AG09319 (cell line): Measurements from ENCODE around the gene ZNF511.

Experiments used
- DNase-seq: peaks from one replicate; pipeline ENCODE4 v3.0.0-alpha.2; 2010; ENCODE audit warnings: low read depth; ENCODE audit errors: extremely low read depth
- TF ChIP-seq, protein P1 (sequence below): IDR thresholded peaks from 2 replicates; pipeline ENCODE4 v1.5.1; 2011; ENCODE audit warnings: low read depth, mild to moderate bottlenecking, inconsistent platforms, low read length, moderate library complexity

ZNF511 gene

DNA sequence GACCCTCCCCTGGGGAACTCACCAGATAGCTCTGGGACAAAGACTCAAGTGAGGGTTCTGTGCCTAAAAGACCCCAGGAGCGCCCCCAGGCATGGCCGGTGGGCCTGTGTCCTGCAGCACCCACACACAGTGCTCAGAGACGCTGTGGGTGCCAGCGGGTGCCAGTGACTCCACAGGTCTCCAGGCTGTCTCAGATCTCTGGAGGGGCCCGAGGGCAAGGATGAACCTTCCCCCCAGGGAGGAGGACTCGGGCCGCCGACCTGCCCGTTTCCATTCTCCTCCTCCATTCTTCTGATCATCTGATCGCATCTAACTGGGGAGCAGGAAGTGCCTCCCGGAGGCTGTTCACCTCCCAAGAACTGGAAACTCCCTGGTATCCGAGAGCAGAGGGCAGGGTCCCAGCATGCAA lies 33.0 kb upstream of the ZNF511 start:
- TF ChIP-seq, protein P1, sequence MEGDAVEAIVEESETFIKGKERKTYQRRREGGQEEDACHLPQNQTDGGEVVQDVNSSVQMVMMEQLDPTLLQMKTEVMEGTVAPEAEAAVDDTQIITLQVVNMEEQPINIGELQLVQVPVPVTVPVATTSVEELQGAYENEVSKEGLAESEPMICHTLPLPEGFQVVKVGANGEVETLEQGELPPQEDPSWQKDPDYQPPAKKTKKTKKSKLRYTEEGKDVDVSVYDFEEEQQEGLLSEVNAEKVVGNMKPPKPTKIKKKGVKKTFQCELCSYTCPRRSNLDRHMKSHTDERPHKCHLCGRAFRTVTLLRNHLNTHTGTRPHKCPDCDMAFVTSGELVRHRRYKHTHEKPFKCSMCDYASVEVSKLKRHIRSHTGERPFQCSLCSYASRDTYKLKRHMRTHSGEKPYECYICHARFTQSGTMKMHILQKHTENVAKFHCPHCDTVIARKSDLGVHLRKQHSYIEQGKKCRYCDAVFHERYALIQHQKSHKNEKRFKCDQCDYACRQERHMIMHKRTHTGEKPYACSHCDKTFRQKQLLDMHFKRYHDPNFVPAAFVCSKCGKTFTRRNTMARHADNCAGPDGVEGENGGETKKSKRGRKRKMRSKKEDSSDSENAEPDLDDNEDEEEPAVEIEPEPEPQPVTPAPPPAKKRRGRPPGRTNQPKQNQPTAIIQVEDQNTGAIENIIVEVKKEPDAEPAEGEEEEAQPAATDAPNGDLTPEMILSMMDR: no peak
- no peak for DNase-seq

DNA sequence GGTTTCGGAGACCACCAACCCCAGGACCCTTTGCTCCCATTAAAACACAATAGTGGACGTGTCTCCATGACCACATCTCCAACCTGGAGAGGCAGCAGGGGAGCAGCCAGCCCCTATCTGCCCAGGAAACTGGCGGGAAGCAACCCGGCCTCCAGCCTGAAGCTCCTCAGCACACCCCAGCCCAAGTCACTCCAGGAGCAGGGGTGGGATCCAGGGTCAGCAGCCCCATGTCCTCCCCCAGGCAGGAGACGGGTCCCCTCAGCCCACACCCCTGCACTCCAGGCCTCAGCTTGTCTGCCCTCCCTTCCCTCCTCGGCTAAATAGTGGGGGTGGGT lies 32.6 kb upstream of the ZNF511 start:
- TF ChIP-seq, protein P1: no peak
- no peak for DNase-seq

DNA sequence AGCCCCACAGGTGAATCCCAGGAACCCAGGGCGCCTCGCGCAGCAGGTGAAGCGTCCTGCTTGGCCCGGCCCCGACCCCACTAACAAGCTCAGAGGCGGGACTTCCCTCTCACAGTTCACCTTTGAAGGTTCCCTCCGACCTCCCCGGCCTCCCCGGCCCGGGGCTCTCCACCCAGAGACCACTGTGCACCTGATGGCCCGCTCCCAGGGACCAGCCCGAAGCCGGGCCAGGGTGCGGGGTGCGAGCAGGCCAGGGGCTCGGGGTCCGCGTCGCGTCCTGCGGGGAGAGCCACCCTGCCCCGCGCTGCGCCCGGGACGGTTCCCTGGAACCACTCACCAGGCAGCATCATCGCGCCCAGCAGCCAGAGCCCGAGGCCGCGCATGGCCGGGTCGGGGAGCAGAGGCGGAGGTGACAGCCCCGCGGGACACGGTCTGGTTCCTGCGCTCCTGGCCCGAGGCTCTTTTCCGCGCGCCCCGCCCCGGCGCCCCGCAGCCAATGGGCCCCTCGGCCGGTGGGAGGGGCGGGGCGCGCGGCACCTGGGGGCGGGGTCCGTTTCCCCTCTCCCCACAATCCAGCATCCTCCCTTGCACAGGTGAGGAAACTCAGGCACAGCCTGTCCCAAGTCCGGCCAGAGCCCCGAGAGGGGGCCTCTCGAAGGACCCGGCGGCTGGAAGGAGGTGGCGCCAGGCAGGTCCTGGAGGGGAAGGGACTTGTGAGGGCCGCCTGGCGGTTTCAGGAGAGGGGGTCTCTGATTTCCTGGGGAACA lies 32.1 kb upstream of the ZNF511 start, which contains the start of gene ADAM8:
Gene ADAM8 (minus strand): TSS at position 434 of the 767 bp plus-strand sequence. CDS start 51 bp downstream, at position 383.
- no peak for DNase-seq
- TF ChIP-seq, protein P1: no peak

DNA sequence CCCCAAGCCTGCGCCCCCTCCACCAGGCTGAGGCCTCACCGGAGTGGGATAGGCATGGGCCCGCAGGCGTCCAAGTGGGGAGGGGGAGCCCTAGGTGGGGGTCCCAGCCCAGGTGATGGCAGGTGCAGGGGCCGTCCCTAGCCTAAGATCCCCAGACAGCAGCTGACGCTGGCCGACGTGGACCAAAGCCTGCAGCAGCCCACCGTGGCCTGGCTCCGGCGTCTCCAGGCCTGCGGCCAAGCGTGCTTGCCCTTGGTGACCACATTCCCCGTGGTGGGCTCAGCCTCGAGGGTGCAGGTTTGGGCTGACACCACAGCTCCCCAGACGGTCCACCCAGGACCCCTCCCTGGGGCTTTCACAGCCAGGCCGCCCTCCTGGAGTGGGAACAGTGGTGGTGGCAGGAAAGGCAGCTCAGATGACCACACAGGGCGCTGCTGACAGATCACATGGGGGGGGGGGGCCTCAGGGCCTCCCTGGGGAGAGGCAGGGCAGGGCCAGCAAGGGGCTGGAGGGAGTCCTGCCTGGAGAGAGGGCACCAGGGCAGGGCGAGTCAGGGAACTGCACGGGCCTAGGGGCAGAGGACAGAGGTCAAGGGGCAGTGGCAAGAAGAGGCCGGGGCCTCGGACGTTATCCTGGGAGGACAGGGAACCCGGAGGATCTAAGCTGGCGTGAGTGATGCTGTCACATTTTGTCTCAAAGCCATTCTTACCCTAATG lies 31.3 kb upstream of the ZNF511 start:
- no peak for DNase-seq
- TF ChIP-seq, protein P1: no peak

DNA sequence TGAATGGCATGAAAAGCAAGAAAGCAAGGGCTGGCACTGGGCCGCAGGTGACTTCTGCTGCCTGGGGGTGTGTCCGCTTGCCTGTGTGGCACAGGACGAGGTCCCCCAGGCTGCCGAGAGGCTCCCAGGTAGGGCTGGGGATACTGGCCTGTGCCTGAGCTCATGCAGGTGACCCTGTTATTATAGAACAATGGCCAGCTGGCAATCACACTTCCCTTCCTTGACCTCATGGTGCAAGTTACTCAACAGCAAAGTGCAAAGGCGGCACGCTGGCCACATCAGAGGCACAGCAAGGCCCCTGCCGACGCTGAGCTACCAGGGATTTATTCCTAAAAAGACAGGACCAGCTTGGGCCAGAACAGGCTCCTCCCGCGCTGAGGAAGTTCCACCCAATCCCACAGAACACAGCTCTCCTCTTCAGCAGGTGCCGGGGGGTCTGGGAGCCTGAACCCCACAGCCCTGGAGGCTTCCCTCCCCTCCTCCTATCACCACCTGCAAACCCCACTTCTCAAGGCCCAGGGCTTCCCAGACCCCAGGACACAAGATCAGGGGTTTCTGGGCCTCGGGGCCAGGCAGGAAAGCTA lies 30.6 kb upstream of the ZNF511 start:
- TF ChIP-seq, protein P1: no peak
- no peak for DNase-seq

DNA sequence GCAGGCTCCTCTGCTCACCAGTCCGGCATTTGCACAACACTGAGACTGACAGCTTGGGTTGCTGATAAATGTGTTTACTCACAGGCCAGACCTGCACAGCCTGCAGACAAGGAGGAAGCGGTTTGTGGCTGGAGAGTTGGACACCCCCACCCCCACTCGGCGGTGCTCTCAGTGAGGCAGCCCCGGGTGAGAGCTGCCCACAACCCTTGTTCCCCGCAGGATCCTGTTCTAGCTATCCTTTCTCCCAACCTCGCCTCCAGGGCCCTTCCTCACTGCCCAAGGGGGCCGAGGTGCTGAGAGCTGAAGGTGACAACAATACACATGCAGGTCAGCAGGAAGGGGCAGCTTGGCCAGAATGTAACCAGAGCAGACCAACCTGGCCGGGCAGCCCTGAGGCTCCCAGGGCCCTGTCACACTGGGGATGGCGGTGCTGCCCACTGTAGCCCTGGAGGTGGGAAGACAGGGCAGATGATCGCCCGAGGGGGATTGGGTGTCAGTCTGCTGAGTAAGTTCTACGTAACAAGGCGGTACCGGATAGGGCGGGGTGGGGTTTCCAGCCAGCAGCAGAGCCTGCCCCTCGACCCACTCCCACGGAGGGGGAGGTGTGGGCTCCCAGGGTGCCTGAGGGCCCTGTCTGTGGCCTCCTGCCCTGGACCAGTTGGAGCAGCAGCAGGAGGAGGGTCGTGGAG lies 30.0 kb upstream of the ZNF511 start:
- DNase-seq: no peak

More for the DNA sequence above, 30.0 kb upstream of the ZNF511 start:
- TF ChIP-seq, protein P1: no peak
